HFF-Myc (cell line): ENCODE data around the gene GATAD2B.
A peak's percentile ranks its signal among the peaks of the same experiment; 100 is the strongest.

Source experiments
- DNase-seq: peaks from one replicate; pipeline ENCODE4 v3.0.0-alpha.2; 2011; ENCODE audit warnings: low read depth; ENCODE audit errors: extremely low read depth
- H3K4me3 ChIP-seq: replicated peaks from 2 replicates; pipeline ENCODE4 v1.5.1; 2011; ENCODE audit warnings: low read depth, mild to moderate bottlenecking, control low read depth, low read length
- CTCF ChIP-seq: IDR thresholded peaks from 2 replicates; pipeline ENCODE4 v1.5.1; 2012; ENCODE audit warnings: mild to moderate bottlenecking, low read depth, low read length, control low read depth; ENCODE audit errors: missing control alignments

Gene GATAD2B

GRCh38 chr1:153929981-153930948, 7.5 kb upstream of the GATAD2B start:
- no peak for TF ChIP-seq CTCF
- H3K4me3 ChIP-seq = no peak overlapping the region
- DNase-seq = no peak

GRCh38 chr1:153929426-153929825, 6.7 kb upstream of the GATAD2B start:
- no peak overlapping the region for H3K4me3 ChIP-seq
- TF ChIP-seq CTCF = no peak
- no peak for DNase-seq

- no peak for DNase-seq
- TF ChIP-seq CTCF = no peak
- no peak overlapping the region for H3K4me3 ChIP-seq
Observed at GRCh38 chr1:153928791-153929341, 6.1 kb upstream of the GATAD2B start.

- no peak for TF ChIP-seq CTCF
- no peak overlapping the region for H3K4me3 ChIP-seq
- no peak for DNase-seq
Observed at GRCh38 chr1:153928245-153928644, 5.5 kb upstream of the GATAD2B start.

GRCh38 chr1:153926405-153926804, 3.6 kb upstream of the GATAD2B start:
- no peak for TF ChIP-seq CTCF
- no peak for DNase-seq
- no peak overlapping the region for H3K4me3 ChIP-seq

GRCh38 chr1:153922076-153922971, 448 bp downstream of the GATAD2B start:
- peak overlapping the region; percentile 89 for H3K4me3 ChIP-seq
- DNase-seq = no peak
- no peak for TF ChIP-seq CTCF
